PC-3 (cell line): ENCODE results near the gene NMNAT2. TPM values are rescaled to one million over a fixed set of nuclear protein-coding genes. Genes with fewer than 3 reads are reported as not detected.

ENCODE experiments used
- ATAC-seq: fragments of 200-7000 bp; cut with Tn5 transposase; 2 replicates; pipeline ENCODE4 v1.9.1; 2020; ENCODE audit warnings: mild to moderate bottlenecking, moderate library complexity
- BruUV-seq: library from RNA; stranded (reverse); fragments of 400-500 nt; replicated peaks from 2 replicates; lab custom pipeline; 2021; lab: Mats Ljungman, UMichigan
- CTCF ChIA-PET: fragments of 300-600 bp; sonication (Branson Sonifier 250); formaldehyde crosslinking; loops from one replicate; lab custom pipeline; 2022; ENCODE audit warnings: antibody characterized with exemption; lab: Charles Lee
- POLR2A ChIA-PET: fragments of 300-600 bp; sonication (Branson Sonifier 250); formaldehyde crosslinking; loops from one replicate; lab custom pipeline; 2022; ENCODE audit warnings: antibody characterized with exemption; ENCODE audit not compliant: unreplicated experiment; lab: Charles Lee
- DNase-seq: peaks from one replicate; pipeline ENCODE4 v3.0.0-alpha.2; 2015
- H2AFZ ChIP-seq: fragments of 300-600 bp; sonication (generic); 2 replicates; pipeline ENCODE4 v1.6.0; 2016; ENCODE audit warnings: antibody characterized with exemption, low read length
- H3F3A ChIP-seq: fragments of 300-600 bp; sonication (generic); one replicate; pipeline ENCODE4 v1.6.0; 2017; ENCODE audit warnings: antibody characterized with exemption, low read length, control low read depth, mild to moderate bottlenecking; ENCODE audit not compliant: unreplicated experiment
- H3K27ac ChIP-seq: fragments of 300-600 bp; sonication (generic); 2 replicates; pipeline ENCODE4 v1.5.1; 2016; ENCODE audit warnings: mild to moderate bottlenecking, low read length
- H3K27me3 ChIP-seq: fragments of 300-600 bp; sonication (generic); 2 replicates; pipeline ENCODE4 v1.6.1; 2016; ENCODE audit warnings: low read length, mixed read lengths
- H3K36me3 ChIP-seq: fragments of 300-600 bp; sonication (generic); 2 replicates; pipeline ENCODE4 v1.6.1; 2016; ENCODE audit warnings: low read depth, mixed run types, low read length, mixed read lengths
- H3K4me1 ChIP-seq: fragments of 300-600 bp; sonication (generic); 2 replicates; pipeline ENCODE4 v1.5.1; 2016; ENCODE audit warnings: low read length; ENCODE audit not compliant: insufficient read depth
- H3K4me2 ChIP-seq: fragments of 300-600 bp; sonication (generic); 2 replicates; pipeline ENCODE4 v1.6.0; 2016; ENCODE audit warnings: low read length
- H3K4me3 ChIP-seq: fragments of 300-600 bp; sonication (generic); 2 replicates; pipeline ENCODE4 v1.5.1; 2016; ENCODE audit warnings: mild to moderate bottlenecking, low read length, mixed read lengths
- H3K79me2 ChIP-seq: fragments of 300-600 bp; sonication (generic); 2 replicates; pipeline ENCODE4 v1.6.1; 2017; ENCODE audit warnings: low read length, mixed read lengths
- H3K9ac ChIP-seq: fragments of 300-600 bp; sonication (generic); 2 replicates; pipeline ENCODE4 v1.6.0; 2016; ENCODE audit warnings: mild to moderate bottlenecking, low read length
- H3K9me2 ChIP-seq: fragments of 300-600 bp; sonication (generic); replicated peaks from 2 replicates; pipeline ENCODE4 v1.6.1; 2016; ENCODE audit warnings: mixed run types, low read length, mixed read lengths
- H3K9me3 ChIP-seq: fragments of 300-600 bp; sonication (generic); 2 replicates; pipeline ENCODE4 v1.6.1; 2016; ENCODE audit warnings: low read length, mixed read lengths
- H4K20me1 ChIP-seq: fragments of 300-600 bp; sonication (generic); 2 replicates; pipeline ENCODE4 v1.6.1; 2016; ENCODE audit warnings: low read length, mixed read lengths
- CTCF ChIP-seq: fragments of 300-600 bp; sonication (generic); conservative IDR thresholded peaks from 2 replicates; pipeline ENCODE4 v1.5.1; 2017; ENCODE audit warnings: antibody characterized with exemption, low read depth, mild to moderate bottlenecking, low read length
- EZH2 ChIP-seq: fragments of 300-600 bp; sonication (generic); IDR thresholded peaks from one replicate; pipeline ENCODE4 v1.6.1; 2017; ENCODE audit warnings: antibody characterized with exemption, mild to moderate bottlenecking, low read length; ENCODE audit not compliant: unreplicated experiment
- EZH2phosphoT487 ChIP-seq: fragments of 300-600 bp; sonication (generic); IDR thresholded peaks from 2 replicates; pipeline ENCODE4 v1.6.1; 2018; ENCODE audit warnings: mild to moderate bottlenecking, antibody characterized with exemption, low read length, borderline replicate concordance
- intact Hi-C: fragments of 100-400 bp; cut with micrococcal nuclease; formaldehyde crosslinking; loops from 2 replicates; pipeline ENCODE4 v1.9.0; 2023
- total RNA-seq: library from RNA; depleted of rRNA; stranded (reverse); fragments of >200 nt; gene quantifications from 2 replicates; pipeline ENCODE4 v1.2.3, GENCODE V29; 2014

NMNAT2 gene
- total RNA-seq, 1 experiment from 2014 or later = 6.0 TPM

GRCh38 chr1:183460596-183460995 is 42.4 kb upstream of the NMNAT2 start:
- H3F3A ChIP-seq = no peaks in the 10 kb centered on the region
- no peaks in the 10 kb centered on the region for H3K27me3 ChIP-seq
- H3K4me1 ChIP-seq = peaks cover 22% of the 10 kb centered on the region
- H2AFZ ChIP-seq = no peak overlapping the region
- no peak overlapping the region for H3K9ac ChIP-seq
- DNase-seq (no peak), ATAC-seq (no peak)
- peak overlapping the region; percentile 52; the same call in 1 of the 2 replicates for H3K27ac ChIP-seq
- no peak overlapping the region for H3K4me2 ChIP-seq
- BruUV-seq = no TSS peak
- no peak for TF ChIP-seq CTCF
- no peak for TF ChIP-seq EZH2
- TF ChIP-seq EZH2phosphoT487 = no peak
- no peaks in the 10 kb centered on the region for H3K79me2 ChIP-seq
- H3K9me3 ChIP-seq = no peaks in the 10 kb centered on the region
- H3K36me3 ChIP-seq = no peaks in the 10 kb centered on the region
- POLR2A ChIA-PET = interaction anchor here (0.7 kb wide), 1 partner anchor 16 kb away, joined by 9 read pairs; no protein-coding TSS in a partner anchor
- H4K20me1 ChIP-seq = no peaks in the 10 kb centered on the region
- no peaks in the 10 kb centered on the region for H3K9me2 ChIP-seq
- no peak overlapping the region for H3K4me3 ChIP-seq
- intact Hi-C loops = no loop called here
- CTCF ChIA-PET = no interaction called here

GRCh38 chr1:183457449-183457848 is 39.3 kb upstream of the NMNAT2 start:
- Histone ChIP-seq H3K9me3 (no peaks in the 10 kb centered on the region), H3K36me3 (no peaks in the 10 kb centered on the region), H3K9ac (no peak overlapping the region), H3K27me3 (no peaks in the 10 kb centered on the region), H3F3A (peaks cover 3% of the 10 kb centered on the region), H3K79me2 (no peaks in the 10 kb centered on the region), H3K27ac (no peak overlapping the region), H3K4me1 (peaks cover 40% of the 10 kb centered on the region), H3K4me2 (no peak overlapping the region), H4K20me1 (no peaks in the 10 kb centered on the region), H3K9me2 (no peaks in the 10 kb centered on the region), H2AFZ (no peak overlapping the region), H3K4me3 (no peak overlapping the region)
- TF ChIP-seq CTCF (no peak), EZH2 (no peak), EZH2phosphoT487 (no peak)
- ATAC-seq (no peak), DNase-seq (no peak)
- POLR2A ChIA-PET = no interaction called here
- CTCF ChIA-PET = no interaction called here
- no TSS peak for BruUV-seq
- intact Hi-C loops = no loop called here

- H3K27me3 ChIP-seq = no peaks in the 10 kb centered on the region
- H3K9ac ChIP-seq = no peak overlapping the region
- ChIA-PET POLR2A (no interaction called here), CTCF (no interaction called here)
- H3K9me2 ChIP-seq = no peaks in the 10 kb centered on the region
- H2AFZ ChIP-seq = no peak overlapping the region
- no peaks in the 10 kb centered on the region for H3K36me3 ChIP-seq
- H3K4me2 ChIP-seq = no peak overlapping the region
- DNase-seq = no peak
- peaks cover 3% of the 10 kb centered on the region for H3F3A ChIP-seq
- no peaks in the 10 kb centered on the region for H3K79me2 ChIP-seq
- H4K20me1 ChIP-seq = no peaks in the 10 kb centered on the region
- H3K9me3 ChIP-seq = no peaks in the 10 kb centered on the region
- BruUV-seq = no TSS peak
- no peak overlapping the region for H3K27ac ChIP-seq
- TF ChIP-seq EZH2phosphoT487 = no peak
- no peak for TF ChIP-seq CTCF
- TF ChIP-seq EZH2 = no peak
- no peak for ATAC-seq
- peaks cover 34% of the 10 kb centered on the region for H3K4me1 ChIP-seq
- intact Hi-C loops = no loop called here
- no peak overlapping the region for H3K4me3 ChIP-seq
Observed at GRCh38 chr1:183456826-183457225, 38.6 kb upstream of the NMNAT2 start.
